Kidney (tissue), 14 donors: ENCODE results near the gene KDM4C. TPM values are rescaled to one million over a fixed set of nuclear protein-coding genes. Genes with fewer than 3 reads are reported as not detected.

Experiments
- DNase-seq, 5 donors: peaks; one replicate each; pipeline ENCODE4 v3.0.0-alpha.2; 2013 to 2020
- FAIRE-seq: peaks from 2 replicates; lab custom pipeline; 2012; peaks lifted over from hg19 to GRCh38; lab: Jason Lieb, UNC
- H3K27ac ChIP-seq, 2 donors: one replicate each; pipeline ENCODE4 v1.7.0; 2013; ENCODE audit warnings: low read depth in 2 of 2, low read length in 2 of 2, inconsistent platforms in 1 of 2
- H3K27me3 ChIP-seq: one replicate; pipeline ENCODE4 v1.7.1; 2013; ENCODE audit warnings: low read length, inconsistent platforms; ENCODE audit not compliant: control insufficient read depth, insufficient read depth
- H3K36me3 ChIP-seq, 3 donors: one replicate each; pipeline versions ENCODE4 v1.7.0 to v1.7.1; 2013; ENCODE audit warnings: low read length in 3 of 3, control low read depth in 1 of 3, inconsistent platforms in 1 of 3; ENCODE audit not compliant: insufficient read depth in 3 of 3, control insufficient read depth in 2 of 3
- H3K4me1 ChIP-seq, 3 donors: one replicate each; pipeline versions ENCODE4 v1.7.0 to v1.7.1; 2013; ENCODE audit warnings: low read length in 3 of 3, inconsistent platforms in 1 of 3, low read depth in 1 of 3; ENCODE audit not compliant: control insufficient read depth in 2 of 3, insufficient read depth in 2 of 3
- H3K4me3 ChIP-seq, 3 donors: one replicate each; pipeline versions ENCODE4 v1.7.0 to v1.8.1; 2013; ENCODE audit warnings: low read length in 3 of 3, control low read depth in 1 of 3, inconsistent platforms in 1 of 3
- H3K9ac ChIP-seq, 3 donors: one replicate each; pipeline versions ENCODE4 v1.7.0 to v1.7.1; 2013; ENCODE audit warnings: low read length in 3 of 3, control low read depth in 1 of 3, inconsistent platforms in 1 of 3
- H3K9me3 ChIP-seq, 3 donors: one replicate each; pipeline versions ENCODE4 v1.7.0 to v1.7.1; 2013; ENCODE audit warnings: low read length in 3 of 3, control low read depth in 1 of 3, inconsistent platforms in 1 of 3; ENCODE audit not compliant: control insufficient read depth in 2 of 3, insufficient read depth in 1 of 3
- CTCF ChIP-seq: IDR thresholded peaks from 3 replicates; pipeline ENCODE4 v1.5.1; 2012; ENCODE audit warnings: mild to moderate bottlenecking, moderate library complexity, borderline replicate concordance; ENCODE audit not compliant: insufficient read depth; ENCODE audit errors: extremely low read depth
- intact Hi-C: fragments of 100-400 bp; cut with DNase I; formaldehyde crosslinking; loops from one replicate; pipeline ENCODE4 v1.11.1; 2022
- polyA plus RNA-seq: library from polyadenylated mRNA; stranded (reverse); fragments of 350-450 nt; fragmentation: Illumina TruSeq; extraction: RNeasy Lipid Tissue Mini Kit (QIAGEN cat#74804); gene quantifications from one replicate; pipeline ENCODE4 v1.2.3, GENCODE V29; 2014; ENCODE audit warnings: low read depth, low replicate concordance; ENCODE audit not compliant: insufficient read depth
- total RNA-seq: library from RNA; stranded (reverse); fragmentation: NEBNext Ultra II Directional; extraction: Animal tissue kit (Norgen Biotek cat#: 25700); gene quantifications from one replicate; pipeline ENCODE4 v1.2.1, GENCODE V29; 2021
- donor health status: control.
- donor health status: control.
- donor health status: control.
- donor health status: control.
- donor health status: control.
- donor health status: DM: yes; HTN: yes; CAD: no.
- donor health status: Normal renal cell carcinoma (clear cell type).

The KDM4C gene
- total and polyA plus RNA-seq, 2 donors from 2014 or later = 7.1 to 47.1 TPM

DNA sequence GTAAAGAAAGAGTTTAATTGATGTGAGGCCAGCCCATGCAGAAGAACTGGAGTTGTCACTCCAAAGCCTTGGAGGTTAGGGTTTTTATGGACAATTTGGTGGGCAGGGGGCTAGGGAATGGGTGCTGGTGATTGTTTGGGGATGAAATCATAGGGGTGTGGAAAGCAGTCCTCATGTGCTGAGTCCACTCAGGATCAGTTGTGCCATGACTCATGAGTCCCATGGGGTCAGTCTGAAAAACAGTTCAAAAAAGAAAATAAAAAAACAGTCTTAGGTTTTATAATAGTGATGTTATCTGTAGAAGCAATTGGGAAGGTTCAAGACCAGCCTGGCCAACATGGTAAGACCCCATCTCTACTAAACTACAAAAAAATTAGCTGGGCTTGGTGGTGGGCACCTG, 162.3 kb downstream of the KDM4C start:
- no peak overlapping the region for H3K4me3 ChIP-seq
- intact Hi-C loops = no loop called here
- no peak for TF ChIP-seq CTCF

DNA sequence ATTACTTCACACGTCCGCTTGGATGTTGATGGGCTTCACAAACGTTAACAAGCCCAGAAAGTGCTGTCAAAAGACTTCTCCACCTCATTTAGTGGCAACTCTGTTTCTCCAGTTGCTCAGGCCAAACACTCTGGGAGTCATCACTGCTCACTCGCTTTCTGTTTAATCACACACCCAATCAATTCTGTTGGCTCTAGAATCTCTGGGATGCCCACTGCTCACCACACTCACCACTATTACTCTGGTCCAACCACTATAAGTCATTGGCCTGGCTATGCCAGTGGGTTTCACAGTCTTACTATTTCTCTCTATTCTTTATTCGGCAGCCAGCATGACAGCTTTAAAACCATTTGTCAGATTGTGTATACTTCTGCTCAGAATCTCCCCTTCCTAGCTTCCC, 163.5 kb downstream of the KDM4C start:
- no peaks in the 10 kb centered on the region for H3K27me3 ChIP-seq

More for the DNA sequence above, 162.3 kb downstream of the KDM4C start:
- Histone ChIP-seq H3K27me3 (no peaks in the 10 kb centered on the region), H3K36me3 (peaks cover 0 to 2% (median 0%) of the 10 kb centered on the region in 3 donors), H3K4me1 (no peaks in the 10 kb centered on the region), H3K9me3 (no peaks in the 10 kb centered on the region), H3K9ac (no peak overlapping the region), H3K27ac (no peak overlapping the region)
- FAIRE-seq (no peak), DNase-seq (no peak)

DNA sequence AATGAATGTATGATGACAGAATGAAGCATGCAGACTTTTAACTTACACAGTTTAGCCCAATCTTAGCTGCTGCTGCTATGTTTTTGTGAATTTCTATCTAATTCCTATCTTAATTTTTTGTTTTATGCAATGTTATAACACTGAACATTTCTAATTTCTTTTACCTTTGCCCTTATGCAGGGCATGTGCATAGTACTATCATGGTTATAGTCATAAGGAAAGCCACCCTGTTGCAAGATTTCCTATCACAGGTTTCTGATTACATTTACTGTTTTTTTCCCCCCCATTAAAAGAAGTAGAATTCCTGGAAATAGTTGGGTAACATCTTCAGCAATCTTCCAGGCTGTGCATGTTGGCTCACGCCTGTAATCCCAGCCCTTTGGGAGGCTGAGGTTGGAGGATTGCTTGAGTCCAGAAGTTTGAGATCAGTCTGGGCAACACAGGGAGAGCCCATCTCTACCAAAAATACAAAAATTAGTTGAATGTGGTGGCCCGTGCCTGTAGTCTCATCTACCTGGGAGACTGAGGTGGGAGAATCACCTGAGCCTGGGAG, 164.4 kb downstream of the KDM4C start:
- H3K4me1 ChIP-seq = no peaks in the 10 kb centered on the region
- FAIRE-seq = no peak
- TF ChIP-seq CTCF = no peak
- intact Hi-C loops = no loop called here
- no peak overlapping the region for H3K4me3 ChIP-seq
- no peak for DNase-seq
- no peaks in the 10 kb centered on the region for H3K27me3 ChIP-seq
- H3K36me3 ChIP-seq = peaks cover 0 to 2% (median 0%) of the 10 kb centered on the region in 3 donors
- no peak overlapping the region for H3K9ac ChIP-seq
- no peaks in the 10 kb centered on the region for H3K9me3 ChIP-seq
- no peak overlapping the region for H3K27ac ChIP-seq

More for the DNA sequence above, 163.5 kb downstream of the KDM4C start:
- DNase-seq = no peak
- no peak overlapping the region for H3K9ac ChIP-seq
- intact Hi-C loops = no loop called here
- no peaks in the 10 kb centered on the region for H3K4me1 ChIP-seq
- TF ChIP-seq CTCF = no peak
- FAIRE-seq = no peak
- no peaks in the 10 kb centered on the region for H3K9me3 ChIP-seq
- H3K27ac ChIP-seq = no peak overlapping the region
- H3K4me3 ChIP-seq = no peak overlapping the region
- H3K36me3 ChIP-seq = peaks cover 0 to 2% (median 0%) of the 10 kb centered on the region in 3 donors

- H3K9me3 ChIP-seq = no peaks in the 10 kb centered on the region
- intact Hi-C loops = no loop called here
- H3K4me1 ChIP-seq = no peaks in the 10 kb centered on the region
- no peak for FAIRE-seq
- H3K4me3 ChIP-seq = no peak overlapping the region
- H3K27me3 ChIP-seq = no peaks in the 10 kb centered on the region
- no peak overlapping the region for H3K9ac ChIP-seq
- DNase-seq = no peak
- H3K27ac ChIP-seq = no peak overlapping the region
- H3K36me3 ChIP-seq = peaks cover 0 to 2% (median 0%) of the 10 kb centered on the region in 3 donors
- no peak for TF ChIP-seq CTCF
These were observed 164.9 kb downstream of the KDM4C start for GRCh38 chr9:6922680-6923079.
